GM23338 (cell line): ENCODE results near the gene TTC13. TPM values are rescaled to one million over a fixed set of nuclear protein-coding genes. Genes with fewer than 3 reads are reported as not detected.

Source experiments
- ATAC-seq: fragments of 200-7000 bp; cut with Tn5 transposase; 3 replicates; pipeline ENCODE4 v1.9.1; 2020
- DNase-seq: peaks from one replicate; pipeline ENCODE4 v3.0.0-alpha.2; 2015; ENCODE audit warnings: low spot score
- H2AFZ ChIP-seq: fragments of 200-600 bp; sonication (generic); 2 replicates; pipeline ENCODE4 v1.8.0; 2016; ENCODE audit warnings: antibody characterized with exemption, mild to moderate bottlenecking, moderate library complexity
- H3F3A ChIP-seq: fragments of 200-600 bp; sonication (generic); replicated peaks from 2 replicates; pipeline ENCODE4 v1.8.0; 2017; ENCODE audit warnings: antibody characterized with exemption, mixed run types, low read depth
- H3K27ac ChIP-seq: fragments of 200-600 bp; sonication (generic); 2 replicates; pipeline ENCODE4 v1.6.1; 2016; ENCODE audit warnings: low read depth
- H3K27me3 ChIP-seq: fragments of 200-600 bp; sonication (generic); 2 replicates; pipeline ENCODE4 v1.8.0; 2016; ENCODE audit warnings: mild to moderate bottlenecking, mixed run types, moderate library complexity; ENCODE audit not compliant: insufficient read depth
- H3K36me3 ChIP-seq: fragments of 200-600 bp; sonication (generic); 2 replicates; pipeline ENCODE4 v1.8.0; 2016; ENCODE audit warnings: mild to moderate bottlenecking; ENCODE audit not compliant: insufficient read depth
- H3K4me1 ChIP-seq: fragments of 200-600 bp; sonication (generic); 2 replicates; pipeline ENCODE4 v1.8.0; 2016; ENCODE audit warnings: mild to moderate bottlenecking, moderate library complexity; ENCODE audit not compliant: insufficient read depth
- H3K4me2 ChIP-seq: fragments of 200-600 bp; sonication (generic); 2 replicates; pipeline ENCODE4 v1.7.1; 2017; ENCODE audit warnings: mixed run types
- H3K4me3 ChIP-seq: fragments of 200-600 bp; sonication (generic); 2 replicates; pipeline ENCODE4 v1.6.1; 2016; ENCODE audit warnings: mixed run types
- H3K79me2 ChIP-seq: fragments of 200-600 bp; sonication (generic); replicated peaks from 2 replicates; pipeline ENCODE4 v1.8.0; 2017; ENCODE audit warnings: mild to moderate bottlenecking; ENCODE audit not compliant: insufficient read depth
- H3K9me2 ChIP-seq: fragments of 200-600 bp; sonication (generic); 2 replicates; pipeline ENCODE4 v1.8.0; 2017; ENCODE audit not compliant: insufficient read depth
- H4K20me1 ChIP-seq: fragments of 200-600 bp; sonication (generic); replicated peaks from 2 replicates; pipeline ENCODE4 v1.8.0; 2017; ENCODE audit warnings: mild to moderate bottlenecking; ENCODE audit not compliant: insufficient read depth
- H3K27ac Mint-ChIP-seq: 2 replicates; pipeline ENCODE4 v1.8.0; 2020; ENCODE audit warnings: inconsistent platforms, mild to moderate bottlenecking, moderate library complexity, mixed read lengths
- H3K27me3 Mint-ChIP-seq: 3 replicates; pipeline ENCODE4 v1.8.0; 2022; ENCODE audit warnings: low read depth, mild to moderate bottlenecking, moderate library complexity, mixed read lengths, inconsistent platforms; ENCODE audit not compliant: insufficient read depth, poor library complexity
- H3K36me3 Mint-ChIP-seq: 3 replicates; pipeline ENCODE4 v1.8.0; 2021; ENCODE audit warnings: low read depth, mild to moderate bottlenecking, inconsistent platforms, moderate library complexity, mixed read lengths
- H3K4me1 Mint-ChIP-seq: 3 replicates; pipeline ENCODE4 v1.8.0; 2020; ENCODE audit warnings: mild to moderate bottlenecking, inconsistent platforms, mixed read lengths
- H3K4me3 Mint-ChIP-seq: 3 replicates; pipeline ENCODE4 v1.8.0; 2021; ENCODE audit warnings: moderate library complexity, mild to moderate bottlenecking, inconsistent platforms, mixed read lengths
- H3K9me3 Mint-ChIP-seq: 3 replicates; pipeline ENCODE4 v1.8.0; 2020; ENCODE audit warnings: moderate library complexity, mild to moderate bottlenecking, inconsistent platforms, mixed read lengths
- CREB1 ChIP-seq: fragments of 250-450 bp; sonication (Bioruptor Pico); IDR thresholded peaks from 2 replicates; pipeline ENCODE4 v1.5.0; 2020; ENCODE audit warnings: low read depth, mild to moderate bottlenecking, moderate library complexity
- CTCF ChIP-seq, 2 experiments: fragments of 200-600 bp in 1 of 2; sonication (generic) in 1 of 2; conservative IDR thresholded peaks; 2 replicates each; pipeline versions ENCODE4 v1.5.1 to v1.6.1; 2016 to 2017; ENCODE audit warnings: antibody characterized with exemption in 2 of 2, low read depth in 2 of 2, mild to moderate bottlenecking in 2 of 2, moderate library complexity in 1 of 2
- EZH2 ChIP-seq: fragments of 200-600 bp; sonication (generic); IDR thresholded peaks from one replicate; pipeline ENCODE4 v1.8.0; 2017; ENCODE audit warnings: antibody characterized with exemption, mild to moderate bottlenecking, low read depth; ENCODE audit not compliant: unreplicated experiment
- EZH2phosphoT487 ChIP-seq: fragments of 200-600 bp; sonication (generic); IDR thresholded peaks from one replicate; pipeline ENCODE4 v1.8.1; 2018; ENCODE audit warnings: antibody characterized with exemption; ENCODE audit not compliant: unreplicated experiment
- POLR2AphosphoS5 ChIP-seq: IDR thresholded peaks from 2 replicates; pipeline ENCODE4 v1.6.1; 2016; ENCODE audit warnings: antibody characterized with exemption, low read depth
- REST ChIP-seq: IDR thresholded peaks from one replicate; pipeline ENCODE4 v1.6.1; 2018; ENCODE audit warnings: antibody characterized with exemption; ENCODE audit not compliant: unreplicated experiment
- STAT1 ChIP-seq: IDR thresholded peaks from one replicate; pipeline ENCODE4 v1.6.1; 2016; ENCODE audit warnings: antibody characterized with exemption; ENCODE audit not compliant: unreplicated experiment
- ZNF114 ChIP-seq: fragments of 250-450 bp; sonication (Bioruptor Pico); IDR thresholded peaks from 2 replicates; pipeline ENCODE4 v1.5.0; 2020; ENCODE audit warnings: mild to moderate bottlenecking, moderate library complexity
- ZNF331 ChIP-seq: fragments of 250-450 bp; sonication (Bioruptor Pico); IDR thresholded peaks from 2 replicates; pipeline ENCODE4 v1.5.0; 2020; ENCODE audit warnings: low read depth, mild to moderate bottlenecking, moderate library complexity
- ZNF462 ChIP-seq: fragments of 250-450 bp; sonication (Bioruptor Pico); IDR thresholded peaks from 2 replicates; pipeline ENCODE4 v1.5.0; 2020; ENCODE audit warnings: mild to moderate bottlenecking, moderate library complexity
- polyA plus RNA-seq: library from polyadenylated mRNA; unstranded; fragments of >200 nt; fragmentation: Nextera tagmentation; extraction: Ambion mirVana; gene quantifications from 2 replicates; pipeline ENCODE4 v1.2.1, GENCODE V29; 2016
- total RNA-seq: library from RNA; depleted of rRNA; stranded (reverse); fragments of >200 nt; shearing (Covaris generic); gene quantifications from 2 replicates; pipeline ENCODE4 v1.2.3, GENCODE V29; 2014

TTC13 gene
- total and polyA plus RNA-seq, 2 experiments from 2014 or later = 3.8 to 9.4 TPM

- peak; percentile 20; the same call in 2 of the 3 replicates for ATAC-seq
- Mint-ChIP-seq H3K27me3 (peaks cover 6% of the 10 kb centered on the region), H3K4me1 (peaks cover 32% of the 10 kb centered on the region), H3K4me3 (no peak overlapping the region), H3K27ac (no peak overlapping the region), H3K9me3 (peaks cover 3% of the 10 kb centered on the region; the same call in 1 of the 3 replicates), H3K36me3 (0 out of 3 replicates have a peak, but pooled peaks cover 6% of the 10 kb centered on the region)
- no peaks in the 10 kb centered on the region for H3K79me2 ChIP-seq
- no peak overlapping the region for H2AFZ ChIP-seq
- H3F3A ChIP-seq = no peaks in the 10 kb centered on the region
- H3K4me3 ChIP-seq = no peak overlapping the region
- H3K9me2 ChIP-seq = no peaks in the 10 kb centered on the region
- H3K27ac ChIP-seq = no peak overlapping the region
- H3K27me3 ChIP-seq = no peaks in the 10 kb centered on the region
- no peak for DNase-seq
- no peaks in the 10 kb centered on the region for H3K36me3 ChIP-seq
- no peaks in the 10 kb centered on the region for H4K20me1 ChIP-seq
- no peaks in the 10 kb centered on the region for H3K4me1 ChIP-seq
- TF ChIP-seq ZNF331 (CRISPR knock-in tag) (no peak), EZH2phosphoT487 (no peak), REST (no peak), STAT1 (no peak), ZNF462 (CRISPR knock-in tag) (no peak), CTCF (conservative IDR thresholded peaks at IDR 0.05; ENCODE audit: low read depth in 2 of 2) (no peak), EZH2 (no peak), ZNF114 (CRISPR knock-in tag) (no peak), CREB1 (CRISPR knock-in tag) (no peak), POLR2AphosphoS5 (no peak)
- H3K4me2 ChIP-seq = no peak overlapping the region
Observed at GRCh38 chr1:230879778-230880177, 98.9 kb downstream of the TTC13 start.
